Left ventricle myocardium inferior (tissue), 1 donor: ENCODE measurements around the gene PABPN1L. TPM values are rescaled to one million over a fixed set of nuclear protein-coding genes. Genes with fewer than 3 reads are reported as not detected.

Experiments
- DNase-seq: peaks from one replicate; pipeline ENCODE4 v3.0.0-alpha.2; 2020
- H3K27ac ChIP-seq: fragments of 200-600 bp; replicated peaks from 2 replicates; pipeline ENCODE4 v1.8.0; 2021
- H3K27me3 ChIP-seq: fragments of 200-600 bp; 2 replicates; pipeline ENCODE4 v1.8.0; 2021; ENCODE audit warnings: low read depth
- H3K36me3 ChIP-seq: fragments of 200-600 bp; 2 replicates; pipeline ENCODE4 v1.8.0; 2021
- H3K4me1 ChIP-seq: fragments of 200-600 bp; 2 replicates; pipeline ENCODE4 v1.8.0; 2021
- H3K4me3 ChIP-seq: fragments of 200-600 bp; 2 replicates; pipeline ENCODE4 v1.8.0; 2021; ENCODE audit warnings: mild to moderate bottlenecking, moderate library complexity
- H3K9me3 ChIP-seq: fragments of 200-600 bp; replicated peaks from 2 replicates; pipeline ENCODE4 v1.8.0; 2021
- CTCF ChIP-seq: fragments of 200-600 bp; IDR thresholded peaks from 2 replicates; pipeline ENCODE4 v1.8.0; 2021; ENCODE audit warnings: antibody characterized with exemption, mild to moderate bottlenecking, borderline replicate concordance
- intact Hi-C: fragments of 100-400 bp; cut with micrococcal nuclease; formaldehyde crosslinking; loops from one replicate; pipeline ENCODE4 v1.11.0; 2022
- long read RNA-seq: library from polyadenylated mRNA; unstranded; transcript quantifications from one replicate; pipeline ENCODE4 v2.0.0, GENCODE V29; 2021
- total RNA-seq: library from RNA; stranded (reverse); fragmentation: NEBNext Ultra II Directional; extraction: Animal tissue kit (Norgen Biotek cat#: 25700); gene quantifications from one replicate; pipeline ENCODE4 v1.2.1, GENCODE V29; 2021
- donor health status: DM: no; HTN: yes; CAD: no; lungs with severe emphysema.

The PABPN1L gene
- total RNA-seq: not detected
- long read RNA-seq: 0 reads

GRCh38 chr16:88866151-88866920 lies at the start of gene PABPN1L:
PABPN1L (minus strand) TSS chr16:88866660; CDS start chr16:88866606, 54 bp downstream.
- peaks cover 11% of the 10 kb centered on the region for H3K27me3 ChIP-seq
- no peak for DNase-seq
- TF ChIP-seq CTCF: no peak

GRCh38 chr16:88915639-88916327 lies 49.3 kb upstream of the PABPN1L start:
- no peak for DNase-seq
- Histone ChIP-seq H3K27ac (no peak overlapping the region), H3K9me3 (no peaks in the 10 kb centered on the region), H3K4me1 (peaks cover 52% of the 10 kb centered on the region), H3K36me3 (peaks cover 10% of the 10 kb centered on the region), H3K27me3 (peaks cover 25% of the 10 kb centered on the region), H3K4me3 (no peak overlapping the region)
- TF ChIP-seq CTCF: no peak
- intact Hi-C loops: no loop called here

More at GRCh38 chr16:88866151-88866920, at the start of gene PABPN1L:
- Histone ChIP-seq H3K27ac (no peak within 1 kb of the TSS), H3K9me3 (no peaks in the 10 kb centered on the region), H3K36me3 (peaks cover 13% of the 10 kb centered on the region), H3K4me1 (peaks cover 12% of the 10 kb centered on the region), H3K4me3 (no peak within 1 kb of the TSS)
- intact Hi-C loops: no loop called here

GRCh38 chr16:88914750-88915368 lies 48.4 kb upstream of the PABPN1L start:
- H3K4me3 ChIP-seq: no peak overlapping the region
- TF ChIP-seq CTCF: no peak
- H3K9me3 ChIP-seq: no peaks in the 10 kb centered on the region
- intact Hi-C loops: no loop called here
- H3K27ac ChIP-seq: peak overlapping the region; percentile 42
- peaks cover 26% of the 10 kb centered on the region for H3K27me3 ChIP-seq
- DNase-seq: peak; percentile 63
- H3K36me3 ChIP-seq: peaks cover 10% of the 10 kb centered on the region
- peaks cover 52% of the 10 kb centered on the region for H3K4me1 ChIP-seq

GRCh38 chr16:88913870-88914269 lies 47.4 kb upstream of the PABPN1L start:
- no peaks in the 10 kb centered on the region for H3K9me3 ChIP-seq
- H3K4me3 ChIP-seq: no peak overlapping the region
- peaks cover 50% of the 10 kb centered on the region for H3K4me1 ChIP-seq
- H3K27ac ChIP-seq: no peak overlapping the region
- H3K27me3 ChIP-seq: peaks cover 26% of the 10 kb centered on the region
- intact Hi-C loops: no loop called here
- peaks cover 10% of the 10 kb centered on the region for H3K36me3 ChIP-seq
- TF ChIP-seq CTCF: no peak
- DNase-seq: no peak

- peaks cover 10% of the 10 kb centered on the region for H3K36me3 ChIP-seq
- H3K27me3 ChIP-seq: peaks cover 21% of the 10 kb centered on the region
- no peak for DNase-seq
- H3K4me3 ChIP-seq: no peak overlapping the region
- no peak overlapping the region for H3K27ac ChIP-seq
- no peaks in the 10 kb centered on the region for H3K9me3 ChIP-seq
- intact Hi-C loops: no loop called here
- TF ChIP-seq CTCF: no peak
- H3K4me1 ChIP-seq: peaks cover 52% of the 10 kb centered on the region
Measured at GRCh38 chr16:88913001-88913612, 46.6 kb upstream of the PABPN1L start.
